A204.1 (cell line): ENCODE measurements around the gene ENGASE.

Source experiments
- FAIRE-seq: peaks from 2 replicates; lab custom pipeline; 2012; peaks lifted over from hg19 to GRCh38; lab: Jason Lieb, UNC

ENGASE gene

GRCh38 chr17:79114458-79115301 is 40.1 kb downstream of the ENGASE start:
- no peak for FAIRE-seq

DNA sequence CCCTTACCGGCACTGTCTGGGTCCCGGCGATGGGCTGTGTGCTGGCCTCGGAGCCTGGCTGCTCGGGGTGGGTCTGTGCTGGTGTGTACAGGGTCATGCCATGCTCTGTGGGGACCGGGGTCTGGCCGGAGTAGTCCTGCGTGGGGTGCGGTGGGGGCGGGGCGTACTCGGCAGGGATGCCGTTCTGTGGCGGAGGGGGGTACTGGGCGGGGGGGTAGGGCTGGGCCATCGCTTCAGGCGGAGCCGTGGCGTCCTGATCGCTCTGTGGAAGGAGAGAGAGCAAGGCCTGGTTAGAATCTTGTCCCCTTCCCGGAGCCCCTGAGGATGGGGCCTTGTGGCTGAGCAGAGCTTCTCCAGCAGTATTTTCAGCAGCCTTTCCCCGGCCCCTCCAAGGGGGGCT is 40.9 kb downstream of the ENGASE start:
- FAIRE-seq = no peak

DNA sequence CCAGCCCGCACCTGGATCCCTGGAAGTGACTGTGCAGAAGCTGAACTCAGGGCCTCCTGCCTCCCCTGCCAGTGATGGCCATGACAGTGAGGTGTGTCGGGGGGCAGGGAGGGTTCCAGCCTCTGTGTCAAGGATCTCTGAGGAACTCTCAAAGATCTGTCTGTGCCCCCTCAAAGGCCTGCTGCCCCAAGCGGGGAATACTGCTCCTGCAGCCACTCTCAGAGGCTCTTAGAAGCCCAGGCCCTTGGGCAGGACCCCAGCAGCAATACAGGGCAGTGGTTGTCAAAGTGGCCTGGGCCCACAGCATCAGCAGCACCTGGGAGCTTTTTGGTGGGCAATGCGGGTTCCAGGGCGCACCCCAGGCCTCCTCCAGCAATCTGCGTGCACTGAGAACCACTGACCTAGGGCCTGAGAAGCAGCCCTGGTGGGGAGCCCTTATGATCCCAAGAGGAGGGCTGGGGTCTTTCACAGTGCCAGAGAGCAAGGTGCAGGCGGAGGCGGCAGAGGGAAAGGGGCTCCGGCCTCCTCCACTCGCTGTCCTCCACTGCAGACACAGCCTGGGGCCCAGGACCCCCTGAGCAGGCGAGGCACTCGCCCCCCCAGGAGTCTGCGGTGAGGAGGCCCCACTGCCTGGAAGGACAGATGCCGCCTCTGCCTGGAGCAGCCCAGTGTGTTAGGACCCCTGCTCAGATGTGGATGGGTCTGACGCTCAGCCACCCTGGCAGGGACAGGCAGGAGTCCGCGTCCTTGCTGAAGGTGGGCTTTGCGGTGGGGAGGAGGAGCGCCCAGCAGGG is 42.1 kb downstream of the ENGASE start:
- FAIRE-seq = no peak

DNA sequence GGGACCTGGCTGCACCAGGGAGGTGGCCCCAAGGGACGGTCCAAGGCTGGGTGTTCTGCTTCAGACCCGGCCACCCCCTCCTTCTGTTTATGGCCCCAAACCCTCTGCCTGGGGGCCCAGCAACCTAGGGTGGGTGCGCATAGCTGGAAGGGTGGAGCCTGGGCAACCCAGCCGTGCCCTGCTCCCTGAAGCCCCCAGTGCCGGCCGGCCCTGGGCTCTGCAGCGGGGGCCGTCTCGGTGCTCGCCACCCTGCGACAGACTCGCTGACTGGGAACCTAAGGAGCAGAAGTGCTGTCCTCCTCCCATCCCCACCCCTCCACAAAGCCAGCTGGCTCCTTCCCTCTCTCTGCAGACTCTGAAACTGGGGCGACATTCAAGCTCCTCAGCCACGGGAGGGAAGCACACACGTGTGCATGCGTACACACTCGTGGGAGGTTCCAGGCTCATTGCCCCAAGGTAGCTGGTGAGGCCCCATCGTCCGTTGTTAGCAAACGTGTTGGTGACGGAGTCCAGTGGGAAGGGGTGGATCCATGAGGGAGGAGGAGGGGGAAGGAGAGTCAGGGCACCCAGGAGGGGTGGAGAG is 43.4 kb downstream of the ENGASE start:
- no peak for FAIRE-seq

- no peak for FAIRE-seq
These were observed 44.3 kb downstream of the ENGASE start for GRCh38 chr17:79118924-79119323.

- FAIRE-seq = no peak
These were observed 45.6 kb downstream of the ENGASE start for GRCh38 chr17:79120259-79120658.

DNA sequence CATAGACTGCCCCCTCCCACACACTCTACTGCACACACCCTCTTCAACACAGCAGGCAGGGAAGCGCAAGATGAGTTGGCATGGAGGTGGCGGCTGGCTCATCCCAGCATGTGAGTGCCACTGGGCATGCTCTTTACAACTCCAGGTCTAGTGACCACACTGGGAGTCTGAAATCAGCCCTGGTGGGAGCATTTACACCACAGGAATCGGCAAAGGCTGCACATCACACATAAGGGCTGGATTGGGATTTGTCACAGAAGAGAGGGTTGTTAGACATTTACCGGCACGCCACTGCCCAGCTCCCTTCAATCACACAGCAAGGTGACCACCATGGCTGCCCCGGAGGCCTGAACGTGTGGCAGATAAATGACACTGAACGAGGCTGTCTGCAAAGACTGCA is 49.4 kb downstream of the ENGASE start:
- no peak for FAIRE-seq

GRCh38 chr17:79124513-79125209 is 50.0 kb downstream of the ENGASE start:
- FAIRE-seq = no peak

DNA sequence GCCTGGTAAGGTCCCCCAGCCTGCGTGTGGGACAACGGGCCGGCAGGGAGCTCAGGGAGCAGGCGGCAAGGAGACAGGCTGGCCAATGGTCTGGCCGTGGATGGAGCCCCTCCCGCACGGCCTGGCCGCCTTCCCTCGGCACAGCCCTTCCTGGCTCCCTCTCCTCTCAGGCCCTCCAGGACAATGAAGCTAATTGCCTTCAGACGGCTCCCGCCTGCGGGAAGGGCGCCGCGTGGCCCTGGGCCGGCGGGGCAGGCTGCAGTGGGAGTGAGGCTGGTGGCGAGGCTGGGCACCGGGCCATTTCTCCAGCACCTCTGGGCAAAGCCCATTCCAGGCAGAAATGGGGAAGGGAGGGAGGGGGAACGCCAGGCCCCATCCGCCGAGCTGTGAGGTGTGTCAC is 50.9 kb downstream of the ENGASE start:
- FAIRE-seq = no peak

- no peak for FAIRE-seq
These were observed 51.5 kb downstream of the ENGASE start for GRCh38 chr17:79126139-79126538.

- no peak for FAIRE-seq
These were observed 53.0 kb downstream of the ENGASE start for GRCh38 chr17:79127534-79128135.

- FAIRE-seq = no peak
These were observed 54.9 kb downstream of the ENGASE start for GRCh38 chr17:79129523-79129922.

GRCh38 chr17:79130536-79131273 is 56.1 kb downstream of the ENGASE start:
- no peak for FAIRE-seq

- no peak for FAIRE-seq
These were observed 56.6 kb downstream of the ENGASE start for GRCh38 chr17:79131274-79131635.

DNA sequence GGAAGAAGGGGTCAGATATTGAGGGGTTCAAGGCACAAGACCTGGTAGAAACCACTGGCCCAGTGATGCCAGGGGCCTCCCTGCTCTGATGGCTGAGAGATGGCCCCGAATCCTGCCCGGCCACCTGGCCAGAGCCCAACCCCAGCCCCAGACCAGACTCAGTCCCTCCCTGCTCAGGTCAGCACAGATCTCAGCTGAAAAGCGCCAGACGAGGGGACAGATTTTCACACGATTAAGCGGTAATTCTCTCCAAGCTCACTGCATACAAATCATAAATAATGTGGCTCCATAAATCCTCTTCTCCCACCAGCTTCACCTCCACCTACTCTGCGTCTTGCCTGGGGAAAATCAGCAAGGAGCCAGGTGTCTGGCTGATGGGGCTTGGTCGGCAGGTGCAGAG is 57.1 kb downstream of the ENGASE start:
- no peak for FAIRE-seq

GRCh38 chr17:79132271-79133064 is 57.8 kb downstream of the ENGASE start:
- no peak for FAIRE-seq

GRCh38 chr17:79133214-79133613 is 58.6 kb downstream of the ENGASE start:
- no peak for FAIRE-seq

GRCh38 chr17:79133985-79134384 is 59.4 kb downstream of the ENGASE start:
- FAIRE-seq = no peak

DNA sequence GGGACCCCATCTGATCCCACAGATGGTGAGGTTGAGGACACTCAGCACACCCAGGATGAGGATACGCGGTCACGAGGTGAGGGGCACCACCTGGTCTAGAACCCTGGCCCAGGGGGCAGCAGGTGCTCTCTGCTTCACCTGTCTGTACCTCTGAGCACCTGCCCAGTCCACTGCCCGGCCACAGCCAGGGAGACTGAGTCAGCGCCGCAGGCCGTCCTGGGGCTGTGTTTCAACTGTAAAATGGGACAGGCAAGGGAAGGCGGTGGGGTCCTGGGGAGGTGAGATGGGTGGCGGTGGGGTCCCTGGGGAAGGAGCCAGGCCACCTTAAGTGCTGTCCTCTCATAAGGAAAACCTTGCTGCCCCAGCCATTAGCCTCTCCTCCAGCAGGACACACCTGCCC is 60.4 kb downstream of the ENGASE start:
- no peak for FAIRE-seq

GRCh38 chr17:79135628-79136405 is 61.2 kb downstream of the ENGASE start:
- no peak for FAIRE-seq
